Activated CD4-positive, alpha-beta memory T cell treated with anti-CD3 and anti-CD28 coated beads, Interleukin-2, amount 10 ng/mL, durations not matched to agents 7 days and 5 days (primary cell): ENCODE measurements around the gene GSX2. TPM values are rescaled to one million over a fixed set of nuclear protein-coding genes. Genes with fewer than 3 reads are reported as not detected.

Experiments used
- CTCF ChIA-PET: fragments of 350-600 bp; sonication (Branson Sonifier 250); formaldehyde crosslinking; loops from one replicate; lab custom pipeline; 2021; ENCODE audit warnings: antibody characterized with exemption, inconsistent platforms; lab: Charles Lee
- POLR2A ChIA-PET: fragments of 350-600 bp; sonication (Branson Sonifier 250); formaldehyde crosslinking; loops from one replicate; lab custom pipeline; 2021; ENCODE audit warnings: antibody characterized with exemption; lab: Charles Lee
- DNase-seq: peaks from one replicate; pipeline ENCODE4 v3.0.0-alpha.2; 2020
- H3K27ac Mint-ChIP-seq: one replicate; pipeline ENCODE4 v1.8.0; 2021; ENCODE audit warnings: mild to moderate bottlenecking, mixed read lengths
- H3K27me3 Mint-ChIP-seq: one replicate; pipeline ENCODE4 v1.8.0; 2021; ENCODE audit warnings: mixed read lengths
- H3K36me3 Mint-ChIP-seq: one replicate; pipeline ENCODE4 v1.8.0; 2021; ENCODE audit warnings: low read depth, mixed read lengths
- H3K4me1 Mint-ChIP-seq: one replicate; pipeline ENCODE4 v1.8.0; 2021; ENCODE audit warnings: mixed read lengths
- H3K4me3 Mint-ChIP-seq: one replicate; pipeline ENCODE4 v1.8.0; 2021; ENCODE audit warnings: mild to moderate bottlenecking, mixed read lengths
- H3K9me3 Mint-ChIP-seq: one replicate; pipeline ENCODE4 v1.8.0; 2021; ENCODE audit warnings: mixed read lengths
- total RNA-seq, 2 experiments: library from RNA; stranded (reverse); gene quantifications; one replicate each; pipeline ENCODE4 v1.2.3, GENCODE V29; 2021

The GSX2 gene
- total RNA-seq, 2 experiments from 2014 or later: not detected

- Mint-ChIP-seq H3K4me1 (peaks cover 40% of the 10 kb centered on the region), H3K9me3 (no peaks in the 10 kb centered on the region), H3K36me3 (peaks cover 18% of the 10 kb centered on the region), H3K27ac (peak overlapping the region; percentile 85), H3K27me3 (no peaks in the 10 kb centered on the region), H3K4me3 (peak overlapping the region; percentile 90)
- POLR2A ChIA-PET: interaction anchor here (0.6 to 1.9 kb wide), 2 partner anchors 10 to 47 kb away, joined by 3 to 6 read pairs; no protein-coding TSS in a partner anchor
- CTCF ChIA-PET: interaction anchor here (1.2 kb wide), 1 partner anchor 169 kb away, joined by 3 read pairs; no protein-coding TSS in a partner anchor
- peak; percentile 38 for DNase-seq
Observed at GRCh38 chr4:54063737-54064316, 36.1 kb upstream of the GSX2 start.

GRCh38 chr4:54064317-54065111 is 35.4 kb upstream of the GSX2 start, which contains the start of gene CHIC2:
Gene CHIC2, minus strand, starts transcription at chr4:54064605. Its CDS starts 305 bp downstream, at chr4:54064300.
- Mint-ChIP-seq H3K4me3 (peak within 1 kb of the TSS; percentile 90), H3K27me3 (no peaks in the 10 kb centered on the region), H3K36me3 (peaks cover 18% of the 10 kb centered on the region), H3K4me1 (peaks cover 39% of the 10 kb centered on the region), H3K9me3 (no peaks in the 10 kb centered on the region), H3K27ac (peak within 1 kb of the TSS; percentile 85)
- POLR2A ChIA-PET: no interaction called here
- CTCF ChIA-PET: no interaction called here
- DNase-seq: peak; percentile 96

GRCh38 chr4:54065282-54066087 is 34.5 kb upstream of the GSX2 start:
- Mint-ChIP-seq H3K9me3 (no peaks in the 10 kb centered on the region), H3K27me3 (peaks cover 4% of the 10 kb centered on the region), H3K36me3 (peaks cover 12% of the 10 kb centered on the region), H3K4me1 (peaks cover 31% of the 10 kb centered on the region), H3K27ac (peak overlapping the region; percentile 18), H3K4me3 (peak overlapping the region; percentile 69)
- no peak for DNase-seq
- CTCF ChIA-PET: interaction anchor here (1.0 kb wide), 1 partner anchor 168 kb away, joined by 3 read pairs; no protein-coding TSS in a partner anchor
- POLR2A ChIA-PET: interaction anchor here (1.0 kb wide), 1 partner anchor 22 kb away, joined by 3 read pairs; no protein-coding TSS in a partner anchor

GRCh38 chr4:54066088-54066415 is 33.9 kb upstream of the GSX2 start:
- CTCF ChIA-PET: interaction anchor here (1.0 kb wide), 1 partner anchor 168 kb away, joined by 3 read pairs; no protein-coding TSS in a partner anchor
- peaks cover 4% of the 10 kb centered on the region for H3K27me3 Mint-ChIP-seq
- no peaks in the 10 kb centered on the region for H3K9me3 Mint-ChIP-seq
- peaks cover 27% of the 10 kb centered on the region for H3K4me1 Mint-ChIP-seq
- peaks cover 12% of the 10 kb centered on the region for H3K36me3 Mint-ChIP-seq
- no peak for DNase-seq
- POLR2A ChIA-PET: interaction anchor here (1.0 kb wide), 1 partner anchor 21 kb away, joined by 3 read pairs; no protein-coding TSS in a partner anchor
- H3K27ac Mint-ChIP-seq: no peak overlapping the region
- H3K4me3 Mint-ChIP-seq: no peak overlapping the region

GRCh38 chr4:54066718-54067129 is 33.2 kb upstream of the GSX2 start:
- peaks cover 11% of the 10 kb centered on the region for H3K36me3 Mint-ChIP-seq
- H3K9me3 Mint-ChIP-seq: no peaks in the 10 kb centered on the region
- H3K4me1 Mint-ChIP-seq: peaks cover 21% of the 10 kb centered on the region
- no peak for DNase-seq
- ChIA-PET POLR2A (no interaction called here), CTCF (no interaction called here)
- no peak overlapping the region for H3K4me3 Mint-ChIP-seq
- H3K27ac Mint-ChIP-seq: no peak overlapping the region
- H3K27me3 Mint-ChIP-seq: peaks cover 4% of the 10 kb centered on the region

GRCh38 chr4:54067166-54067565 is 32.8 kb upstream of the GSX2 start:
- Mint-ChIP-seq H3K36me3 (peaks cover 8% of the 10 kb centered on the region), H3K9me3 (no peaks in the 10 kb centered on the region), H3K27me3 (peaks cover 4% of the 10 kb centered on the region), H3K27ac (no peak overlapping the region), H3K4me3 (no peak overlapping the region), H3K4me1 (peaks cover 17% of the 10 kb centered on the region)
- CTCF ChIA-PET: no interaction called here
- POLR2A ChIA-PET: no interaction called here
- DNase-seq: no peak

GRCh38 chr4:54073271-54073880 is 26.6 kb upstream of the GSX2 start:
- H3K27ac Mint-ChIP-seq: no peak overlapping the region
- POLR2A ChIA-PET: no interaction called here
- no peaks in the 10 kb centered on the region for H3K36me3 Mint-ChIP-seq
- H3K27me3 Mint-ChIP-seq: peaks cover 12% of the 10 kb centered on the region
- no peaks in the 10 kb centered on the region for H3K4me1 Mint-ChIP-seq
- CTCF ChIA-PET: no interaction called here
- no peak for DNase-seq
- H3K9me3 Mint-ChIP-seq: no peaks in the 10 kb centered on the region
- H3K4me3 Mint-ChIP-seq: no peak overlapping the region

GRCh38 chr4:54074381-54074780 is 25.6 kb upstream of the GSX2 start:
- H3K9me3 Mint-ChIP-seq: no peaks in the 10 kb centered on the region
- H3K27ac Mint-ChIP-seq: no peak overlapping the region
- no peaks in the 10 kb centered on the region for H3K4me1 Mint-ChIP-seq
- H3K36me3 Mint-ChIP-seq: no peaks in the 10 kb centered on the region
- CTCF ChIA-PET: no interaction called here
- H3K4me3 Mint-ChIP-seq: no peak overlapping the region
- H3K27me3 Mint-ChIP-seq: peaks cover 12% of the 10 kb centered on the region
- DNase-seq: no peak
- POLR2A ChIA-PET: no interaction called here

GRCh38 chr4:54076673-54077072 is 23.3 kb upstream of the GSX2 start:
- Mint-ChIP-seq H3K27me3 (peaks cover 10% of the 10 kb centered on the region), H3K4me3 (no peak overlapping the region), H3K9me3 (no peaks in the 10 kb centered on the region), H3K36me3 (no peaks in the 10 kb centered on the region), H3K4me1 (no peaks in the 10 kb centered on the region), H3K27ac (no peak overlapping the region)
- POLR2A ChIA-PET: no interaction called here
- no peak for DNase-seq
- CTCF ChIA-PET: no interaction called here

- POLR2A ChIA-PET: no interaction called here
- peaks cover 10% of the 10 kb centered on the region for H3K27me3 Mint-ChIP-seq
Observed at GRCh38 chr4:54077812-54078211, 22.2 kb upstream of the GSX2 start.

GRCh38 chr4:54082168-54082567 is 17.8 kb upstream of the GSX2 start:
- Mint-ChIP-seq H3K9me3 (no peaks in the 10 kb centered on the region), H3K36me3 (no peaks in the 10 kb centered on the region), H3K27me3 (peaks cover 15% of the 10 kb centered on the region), H3K27ac (no peak overlapping the region), H3K4me3 (no peak overlapping the region), H3K4me1 (no peaks in the 10 kb centered on the region)
- DNase-seq: no peak
- POLR2A ChIA-PET: no interaction called here
- CTCF ChIA-PET: no interaction called here

More at GRCh38 chr4:54077812-54078211, 22.2 kb upstream of the GSX2 start:
- Mint-ChIP-seq H3K4me1 (no peaks in the 10 kb centered on the region), H3K4me3 (no peak overlapping the region), H3K9me3 (no peaks in the 10 kb centered on the region), H3K27ac (no peak overlapping the region), H3K36me3 (no peaks in the 10 kb centered on the region)
- CTCF ChIA-PET: no interaction called here
- DNase-seq: no peak

- ChIA-PET POLR2A (no interaction called here), CTCF (interaction anchor here (1.0 kb wide), 1 partner anchor 149 kb away, joined by 4 read pairs; no protein-coding TSS in a partner anchor)
- Mint-ChIP-seq H3K9me3 (no peaks in the 10 kb centered on the region), H3K36me3 (no peaks in the 10 kb centered on the region), H3K4me1 (no peaks in the 10 kb centered on the region), H3K27me3 (peaks cover 25% of the 10 kb centered on the region), H3K27ac (no peak overlapping the region), H3K4me3 (no peak overlapping the region)
- no peak for DNase-seq
Observed at GRCh38 chr4:54085284-54085683, 14.7 kb upstream of the GSX2 start.
